Nephron (organoid): ENCODE data around the gene GRIA4.

ENCODE experiments used
- H3K27ac Mint-ChIP-seq, 3 experiments: 2 replicates each; pipeline ENCODE4 v1.8.0; 2020; ENCODE audit warnings: mixed read lengths in 3 of 3, mild to moderate bottlenecking in 2 of 3, moderate library complexity in 1 of 3
- H3K27me3 Mint-ChIP-seq: 2 replicates; pipeline ENCODE4 v1.8.0; 2021; ENCODE audit warnings: low read depth, mild to moderate bottlenecking, moderate library complexity, mixed read lengths
- H3K36me3 Mint-ChIP-seq: 2 replicates; pipeline ENCODE4 v1.8.0; 2020; ENCODE audit warnings: low read depth, mixed read lengths
- H3K4me1 Mint-ChIP-seq: 2 replicates; pipeline ENCODE4 v1.8.0; 2020; ENCODE audit warnings: mixed read lengths
- H3K4me3 Mint-ChIP-seq, 3 experiments: 2 replicates each; pipeline ENCODE4 v1.8.0; 2020; ENCODE audit warnings: mild to moderate bottlenecking in 3 of 3, mixed read lengths in 3 of 3, moderate library complexity in 2 of 3
- H3K9me3 Mint-ChIP-seq: 2 replicates; pipeline ENCODE4 v1.8.0; 2020; ENCODE audit warnings: mixed read lengths
- CTCF ChIP-seq, 3 experiments: fragments of 200-600 bp; sonication (generic); IDR thresholded peaks; one replicate each; pipeline ENCODE4 v1.5.0; 2021; ENCODE audit warnings: antibody characterized with exemption in 3 of 3; ENCODE audit not compliant: unreplicated experiment in 3 of 3

The GRIA4 gene

DNA sequence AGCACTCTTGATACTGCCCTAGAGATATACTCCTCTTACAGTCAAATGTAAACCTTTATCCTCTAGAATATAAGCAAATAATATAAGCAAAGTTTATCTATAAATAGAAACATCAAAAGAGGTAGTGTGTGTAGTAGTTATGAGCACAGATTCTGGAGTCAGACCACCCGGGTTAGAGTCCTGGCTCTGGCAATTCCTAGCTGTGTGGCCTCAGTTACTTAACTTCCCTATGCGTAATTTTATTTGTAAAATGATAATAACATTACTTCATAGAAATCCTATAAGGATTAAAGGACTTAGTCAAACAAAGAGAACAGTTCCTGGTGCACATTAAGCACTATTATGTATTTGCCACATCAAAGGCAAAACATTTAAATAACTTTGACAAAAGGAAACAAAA is 405.2 kb downstream of the GRIA4 start:
- TF ChIP-seq CTCF (IDR thresholded peaks at IDR 0.05; ENCODE audit: unreplicated experiment in 3 of 3): no peak
- H3K36me3 Mint-ChIP-seq: peaks cover 36% of the 10 kb centered on the region
- peaks cover 17% of the 10 kb centered on the region for H3K4me1 Mint-ChIP-seq
- H3K4me3 Mint-ChIP-seq: no peak overlapping the region
- H3K9me3 Mint-ChIP-seq: peaks cover 4% of the 10 kb centered on the region
- H3K27me3 Mint-ChIP-seq: no peaks in the 10 kb centered on the region
- no peak overlapping the region for H3K27ac Mint-ChIP-seq

GRCh38 chr11:106017093-106017492 is 407.2 kb downstream of the GRIA4 start:
- peaks cover 29% of the 10 kb centered on the region for H3K4me1 Mint-ChIP-seq
- no peak for TF ChIP-seq CTCF (IDR thresholded peaks at IDR 0.05; ENCODE audit: unreplicated experiment in 3 of 3)
- H3K4me3 Mint-ChIP-seq: no peak overlapping the region
- H3K27ac Mint-ChIP-seq: no peak overlapping the region
- H3K36me3 Mint-ChIP-seq: peaks cover 24% of the 10 kb centered on the region
- no peaks in the 10 kb centered on the region for H3K27me3 Mint-ChIP-seq
- H3K9me3 Mint-ChIP-seq: no peaks in the 10 kb centered on the region

- Mint-ChIP-seq H3K27me3 (no peaks in the 10 kb centered on the region), H3K36me3 (peaks cover 13% of the 10 kb centered on the region), H3K27ac (peak overlapping the region; percentile 84 to 92 (median 86)), H3K4me3 (peak overlapping the region; percentile 92 to 95 (median 94)), H3K4me1 (peaks cover 41% of the 10 kb centered on the region), H3K9me3 (no peaks in the 10 kb centered on the region)
- no peak for TF ChIP-seq CTCF (IDR thresholded peaks at IDR 0.05; ENCODE audit: unreplicated experiment in 3 of 3)
These were observed 411.5 kb downstream of the GRIA4 start for GRCh38 chr11:106021181-106021966.

GRCh38 chr11:106021967-106022794 is 412.3 kb downstream of the GRIA4 start, which contains the start of gene MSANTD4:
Gene MSANTD4, minus strand, starts transcription at chr11:106022240. Its CDS starts 11,323 bp downstream, at chr11:106010917.
- peaks cover 41% of the 10 kb centered on the region for H3K4me1 Mint-ChIP-seq
- H3K36me3 Mint-ChIP-seq: peaks cover 12% of the 10 kb centered on the region
- H3K27ac Mint-ChIP-seq: peak within 1 kb of the TSS; percentile 84 to 92 (median 86)
- no peak for TF ChIP-seq CTCF (IDR thresholded peaks at IDR 0.05; ENCODE audit: unreplicated experiment in 3 of 3)
- no peaks in the 10 kb centered on the region for H3K9me3 Mint-ChIP-seq
- peak within 1 kb of the TSS; percentile 92 to 95 (median 94) for H3K4me3 Mint-ChIP-seq
- H3K27me3 Mint-ChIP-seq: no peaks in the 10 kb centered on the region

DNA sequence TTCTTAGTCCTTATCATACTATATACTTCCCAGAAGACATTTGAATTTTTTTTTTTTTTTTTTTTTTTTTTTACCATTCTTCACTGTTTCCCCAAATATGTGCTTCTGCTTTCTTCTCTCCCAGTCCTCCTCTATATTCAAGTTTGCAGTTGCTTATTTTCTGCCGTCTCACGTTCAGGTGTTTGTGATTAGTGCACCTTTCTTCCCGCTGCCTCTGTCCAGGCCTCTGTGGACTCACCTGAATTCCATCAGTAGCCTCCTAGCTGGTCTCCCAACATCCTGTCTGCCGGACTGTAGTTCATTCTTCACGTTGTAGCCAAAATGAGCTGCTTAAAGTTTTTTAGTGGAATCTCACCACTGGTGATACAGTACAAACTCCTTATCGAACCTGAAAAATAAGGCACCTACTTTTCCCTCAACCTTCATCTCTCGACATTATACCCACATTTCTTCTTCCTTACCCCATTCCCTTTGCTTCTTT is 413.0 kb downstream of the GRIA4 start:
- peaks cover 41% of the 10 kb centered on the region for H3K4me1 Mint-ChIP-seq
- no peaks in the 10 kb centered on the region for H3K9me3 Mint-ChIP-seq
- peaks cover 12% of the 10 kb centered on the region for H3K36me3 Mint-ChIP-seq
- peak overlapping the region; percentile 84 to 92 (median 86) for H3K27ac Mint-ChIP-seq
- TF ChIP-seq CTCF (IDR thresholded peaks at IDR 0.05; ENCODE audit: unreplicated experiment in 3 of 3): no peak
- H3K4me3 Mint-ChIP-seq: peak overlapping the region; percentile 92 to 95 (median 94)
- H3K27me3 Mint-ChIP-seq: no peaks in the 10 kb centered on the region
